Parathyroid adenoma (tissue), 2 donors: ENCODE measurements around the gene NMUR1.
A peak's percentile ranks its signal among the peaks of the same experiment; 100 is the strongest.

Experiments used
- H2AFZ ChIP-seq: fragments of 300-600 bp; sonication (generic); one replicate; pipeline ENCODE4 v1.7.0; 2017; ENCODE audit warnings: antibody characterized with exemption, mild to moderate bottlenecking
- H3K27ac ChIP-seq: fragments of 300-600 bp; sonication (generic); one replicate; pipeline ENCODE4 v1.7.0; 2017
- H3K27me3 ChIP-seq: fragments of 300-600 bp; sonication (generic); one replicate; pipeline ENCODE4 v1.7.0; 2017; ENCODE audit warnings: low read length; ENCODE audit not compliant: control insufficient read depth, insufficient read depth
- H3K36me3 ChIP-seq: fragments of 300-600 bp; sonication (generic); one replicate; pipeline ENCODE4 v1.7.0; 2017; ENCODE audit warnings: low read length; ENCODE audit not compliant: control insufficient read depth, insufficient read depth
- H3K4me1 ChIP-seq: fragments of 300-600 bp; sonication (generic); one replicate; pipeline ENCODE4 v1.7.0; 2017; ENCODE audit warnings: control low read depth
- H3K4me2 ChIP-seq: fragments of 300-600 bp; sonication (generic); one replicate; pipeline ENCODE4 v1.7.0; 2017; ENCODE audit warnings: low read length
- H3K4me3 ChIP-seq: fragments of 300-600 bp; sonication (generic); one replicate; pipeline ENCODE4 v1.7.0; 2017; ENCODE audit warnings: low read depth, low read length
- H3K79me2 ChIP-seq: fragments of 300-600 bp; sonication (generic); one replicate; pipeline ENCODE4 v1.7.0; 2017; ENCODE audit warnings: control low read depth
- H3K9ac ChIP-seq: fragments of 300-600 bp; sonication (generic); one replicate; pipeline ENCODE4 v1.7.0; 2017; ENCODE audit warnings: mild to moderate bottlenecking
- H3K9me3 ChIP-seq: fragments of 300-600 bp; sonication (generic); one replicate; pipeline ENCODE4 v1.7.0; 2017; ENCODE audit warnings: low read length; ENCODE audit not compliant: control insufficient read depth
- TF ChIP-seq, protein P1 (sequence below): fragments of 300-600 bp; sonication (generic); IDR thresholded peaks from one replicate; pipeline ENCODE4 v1.7.0; 2017; ENCODE audit warnings: antibody characterized with exemption, mild to moderate bottlenecking
- donor health status: primary hyperparathyroidism.

Gene NMUR1

DNA sequence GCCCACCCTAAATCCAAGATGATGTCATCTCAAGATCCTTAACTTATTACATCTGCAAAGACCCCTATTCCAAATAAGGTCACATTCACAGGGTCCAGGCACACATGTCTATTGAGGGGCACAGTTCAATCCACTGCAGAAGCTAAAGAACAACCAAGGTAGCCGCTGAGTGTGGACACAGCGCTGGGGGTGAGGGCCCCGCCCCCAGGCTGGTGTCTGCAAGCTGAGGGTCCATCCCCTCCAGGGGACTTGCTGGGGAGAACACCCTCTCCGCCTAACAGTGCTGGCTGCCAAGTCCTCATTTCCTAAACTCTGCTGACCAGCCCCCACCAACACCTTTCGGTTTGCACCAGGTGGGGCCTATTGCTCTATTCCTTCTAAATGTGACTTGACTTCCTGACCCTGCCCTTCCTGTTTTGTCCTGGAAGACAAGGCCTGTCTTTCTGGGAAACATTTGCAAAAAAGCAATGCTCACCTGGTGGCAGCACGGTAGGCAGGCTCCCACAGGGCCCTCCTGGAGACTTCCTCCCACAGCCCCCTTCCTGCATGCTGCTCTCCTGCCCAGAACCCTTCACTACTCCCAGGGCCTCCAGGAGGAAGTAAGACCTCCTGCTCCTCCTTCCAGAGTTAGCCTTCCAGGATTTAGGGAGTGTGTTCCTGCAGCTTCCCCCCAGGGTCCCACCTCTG lies 38.0 kb upstream of the NMUR1 start:
- H3K36me3 ChIP-seq: no peaks in the 10 kb centered on the region
- H3K4me3 ChIP-seq: no peak overlapping the region
- no peaks in the 10 kb centered on the region for H3K79me2 ChIP-seq
- no peak overlapping the region for H2AFZ ChIP-seq
- no peak overlapping the region for H3K27ac ChIP-seq
- no peaks in the 10 kb centered on the region for H3K9me3 ChIP-seq
- H3K4me1 ChIP-seq: no peaks in the 10 kb centered on the region
- no peak overlapping the region for H3K4me2 ChIP-seq
- no peaks in the 10 kb centered on the region for H3K27me3 ChIP-seq
- H3K9ac ChIP-seq: no peak overlapping the region
- TF ChIP-seq, protein P1, sequence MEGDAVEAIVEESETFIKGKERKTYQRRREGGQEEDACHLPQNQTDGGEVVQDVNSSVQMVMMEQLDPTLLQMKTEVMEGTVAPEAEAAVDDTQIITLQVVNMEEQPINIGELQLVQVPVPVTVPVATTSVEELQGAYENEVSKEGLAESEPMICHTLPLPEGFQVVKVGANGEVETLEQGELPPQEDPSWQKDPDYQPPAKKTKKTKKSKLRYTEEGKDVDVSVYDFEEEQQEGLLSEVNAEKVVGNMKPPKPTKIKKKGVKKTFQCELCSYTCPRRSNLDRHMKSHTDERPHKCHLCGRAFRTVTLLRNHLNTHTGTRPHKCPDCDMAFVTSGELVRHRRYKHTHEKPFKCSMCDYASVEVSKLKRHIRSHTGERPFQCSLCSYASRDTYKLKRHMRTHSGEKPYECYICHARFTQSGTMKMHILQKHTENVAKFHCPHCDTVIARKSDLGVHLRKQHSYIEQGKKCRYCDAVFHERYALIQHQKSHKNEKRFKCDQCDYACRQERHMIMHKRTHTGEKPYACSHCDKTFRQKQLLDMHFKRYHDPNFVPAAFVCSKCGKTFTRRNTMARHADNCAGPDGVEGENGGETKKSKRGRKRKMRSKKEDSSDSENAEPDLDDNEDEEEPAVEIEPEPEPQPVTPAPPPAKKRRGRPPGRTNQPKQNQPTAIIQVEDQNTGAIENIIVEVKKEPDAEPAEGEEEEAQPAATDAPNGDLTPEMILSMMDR: no peak

DNA sequence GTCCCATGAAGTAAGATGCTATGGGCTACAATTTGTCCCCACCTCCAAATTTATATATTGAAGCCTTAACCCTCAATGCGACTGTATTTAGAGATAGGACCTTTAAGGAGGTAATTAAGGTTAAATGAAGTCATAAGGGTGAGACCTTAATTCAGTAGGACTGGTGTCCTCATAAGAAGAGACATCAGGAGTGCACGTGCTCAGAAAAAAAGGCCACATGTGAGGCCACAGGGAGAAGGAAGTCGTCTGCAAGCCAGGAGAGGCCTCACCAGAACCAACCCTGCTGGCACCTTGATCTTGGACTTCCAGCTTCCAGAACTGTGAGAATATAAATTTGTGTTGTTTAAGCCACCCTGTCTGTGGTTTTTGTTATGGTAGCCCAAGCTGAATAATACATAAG lies 36.9 kb upstream of the NMUR1 start:
- Histone ChIP-seq H3K9ac (no peak overlapping the region), H2AFZ (no peak overlapping the region), H3K27ac (no peak overlapping the region), H3K36me3 (no peaks in the 10 kb centered on the region), H3K4me2 (no peak overlapping the region), H3K79me2 (no peaks in the 10 kb centered on the region), H3K4me3 (no peak overlapping the region), H3K9me3 (no peaks in the 10 kb centered on the region), H3K4me1 (no peaks in the 10 kb centered on the region), H3K27me3 (no peaks in the 10 kb centered on the region)
- TF ChIP-seq, protein P1: no peak

DNA sequence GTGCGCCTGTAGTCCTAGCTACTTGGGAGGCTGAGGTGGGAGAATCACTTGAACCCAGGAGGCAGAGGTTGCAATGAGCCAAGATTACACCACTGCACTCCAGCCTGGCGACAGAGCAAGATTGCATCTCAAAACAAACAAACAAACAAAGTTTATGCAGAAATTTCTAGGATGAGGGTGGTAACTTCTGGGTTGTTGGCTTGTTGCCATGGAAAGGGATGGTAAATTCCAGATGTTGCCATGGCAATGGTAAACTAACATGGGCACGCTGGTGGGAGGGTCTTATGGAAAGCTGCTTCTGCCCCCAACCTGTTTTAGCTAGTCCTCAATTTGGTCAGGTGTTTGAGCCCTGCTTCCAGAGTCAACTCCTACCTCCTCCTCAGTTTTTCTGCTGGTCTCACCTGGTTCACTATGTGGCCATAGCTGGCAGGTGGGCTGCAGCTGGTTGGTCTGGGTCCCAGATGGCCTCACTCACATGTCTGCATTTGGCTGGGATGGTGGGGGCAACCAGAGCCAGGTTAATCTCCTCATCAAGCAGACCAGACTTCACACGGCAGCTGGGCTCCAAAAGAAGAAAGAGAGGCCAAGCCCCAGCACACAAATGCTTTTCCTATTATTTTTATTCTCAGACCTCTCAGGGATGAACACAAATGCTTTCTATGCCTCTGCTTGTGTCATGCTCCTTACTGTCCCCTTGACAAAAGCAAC lies 35.8 kb upstream of the NMUR1 start:
- Histone ChIP-seq H3K9ac (no peak overlapping the region), H2AFZ (no peak overlapping the region), H3K27me3 (no peaks in the 10 kb centered on the region), H3K27ac (no peak overlapping the region), H3K4me1 (no peaks in the 10 kb centered on the region), H3K9me3 (no peaks in the 10 kb centered on the region), H3K79me2 (no peaks in the 10 kb centered on the region), H3K4me3 (no peak overlapping the region), H3K36me3 (no peaks in the 10 kb centered on the region), H3K4me2 (no peak overlapping the region)
- TF ChIP-seq, protein P1: no peak

DNA sequence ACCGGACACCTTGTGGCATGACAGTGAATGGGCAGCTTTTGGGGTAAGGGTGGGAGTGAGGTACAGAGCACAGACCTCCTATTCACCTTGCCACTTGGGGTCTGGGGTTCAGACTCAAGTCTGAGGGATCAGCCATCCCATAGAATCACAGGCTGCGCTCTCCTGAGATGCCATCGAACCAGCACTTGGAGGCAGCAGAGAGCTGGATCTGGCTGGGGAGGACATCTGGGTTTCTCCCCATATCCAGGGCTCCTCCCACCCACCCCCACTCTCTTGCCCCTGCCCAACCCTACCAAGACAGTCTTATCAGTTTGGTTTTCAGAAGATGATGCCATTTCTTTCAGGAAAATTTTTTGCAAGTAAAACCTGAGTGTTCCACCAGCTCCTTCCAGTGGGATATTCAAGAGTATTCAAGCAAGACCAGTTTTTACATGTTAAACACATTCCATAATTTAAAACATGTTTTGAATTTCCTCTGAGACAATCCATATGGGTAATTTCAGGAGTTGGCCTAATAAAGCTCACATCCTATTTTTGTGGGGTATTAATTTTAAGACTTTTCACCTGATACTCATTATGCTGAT lies 33.2 kb upstream of the NMUR1 start:
- TF ChIP-seq, protein P1: peak; percentile 49
- H3K4me1 ChIP-seq: no peaks in the 10 kb centered on the region
- no peaks in the 10 kb centered on the region for H3K36me3 ChIP-seq
- H3K79me2 ChIP-seq: no peaks in the 10 kb centered on the region
- no peak overlapping the region for H3K4me3 ChIP-seq
- H3K27me3 ChIP-seq: no peaks in the 10 kb centered on the region
- H3K9me3 ChIP-seq: no peaks in the 10 kb centered on the region
- H2AFZ ChIP-seq: no peak overlapping the region
- H3K4me2 ChIP-seq: no peak overlapping the region
- H3K27ac ChIP-seq: no peak overlapping the region
- H3K9ac ChIP-seq: no peak overlapping the region
